Adipose tissue (tissue), 3 donors: Measurements from ENCODE around the gene DLK2. TPM values are rescaled to one million over a fixed set of nuclear protein-coding genes. Genes with fewer than 3 reads are reported as not detected.
"Not testable (repeated sequence)": the region's sequence is repeated elsewhere in the genome, so short reads cannot be mapped to it uniquely, and the experiment has no call there.

ENCODE experiments used
- H3K27ac ChIP-seq: one replicate; pipeline ENCODE4 v1.5.1; 2013; ENCODE audit warnings: low read depth, low read length
- WGBS, 3 donors: extraction: QIAGEN DNeasy Blood & Tissue Kit; methylation state at CpG; one replicate each; pipeline ENCODE4 v1.1.7; 2013; 5-methylcytosine and 5-hydroxymethylcytosine counted together
- polyA plus RNA-seq, 3 donors: library from polyadenylated mRNA; stranded (reverse); fragments of 200-250 nt; gene quantifications; one replicate each; pipeline ENCODE4 v1.2.3, GENCODE V29; 2013
- donor health status: healthy with polysubstance abuse.
- donor health status: Bipolar disorder and iron deficiency.
- donor health status: healthy.

DLK2 gene
- polyA plus RNA-seq, 3 donors, result 0.25 to 0.45 (median 0.34) TPM

DNA sequence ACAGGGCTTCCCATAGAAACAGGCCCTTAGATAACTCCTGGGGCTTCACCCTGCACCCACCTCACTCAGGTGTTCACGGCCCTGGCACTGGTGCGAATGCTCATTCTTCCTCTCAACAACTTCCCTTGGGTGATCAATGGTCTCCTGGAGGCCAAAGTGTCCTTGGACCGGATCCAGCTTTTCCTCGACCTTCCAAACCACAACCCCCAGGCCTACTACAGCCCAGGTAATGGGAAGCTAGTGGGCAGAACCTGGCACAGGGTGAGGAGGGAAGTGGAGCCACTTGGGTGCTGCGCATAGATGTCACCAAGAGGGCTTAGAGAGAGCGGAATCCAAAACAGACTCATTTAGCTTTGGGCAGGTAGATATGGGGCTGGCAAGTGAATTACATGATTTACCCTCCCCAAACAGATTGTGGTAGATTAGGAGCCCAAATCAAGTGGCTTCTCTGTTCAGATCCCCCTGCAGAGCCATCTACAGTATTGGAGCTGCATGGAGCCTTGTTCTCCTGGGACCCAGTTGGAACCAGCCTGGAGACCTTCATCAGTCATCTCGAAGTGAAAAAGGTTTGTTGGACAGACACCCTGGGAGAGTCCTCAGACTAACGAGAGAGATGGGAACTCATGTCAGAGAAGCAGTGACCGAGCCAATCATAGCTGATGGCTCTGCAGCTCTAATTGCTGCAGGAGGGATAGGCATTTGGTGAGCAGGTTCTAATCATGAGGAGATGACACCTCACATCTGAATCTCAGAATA, 19.5 kb downstream of the DLK2 start:
- no peak overlapping the region for H3K27ac ChIP-seq
- 72 to 83% (median 82%) methylated on average over 9 of the region's 9 CpGs for WGBS, 3 donors

DNA sequence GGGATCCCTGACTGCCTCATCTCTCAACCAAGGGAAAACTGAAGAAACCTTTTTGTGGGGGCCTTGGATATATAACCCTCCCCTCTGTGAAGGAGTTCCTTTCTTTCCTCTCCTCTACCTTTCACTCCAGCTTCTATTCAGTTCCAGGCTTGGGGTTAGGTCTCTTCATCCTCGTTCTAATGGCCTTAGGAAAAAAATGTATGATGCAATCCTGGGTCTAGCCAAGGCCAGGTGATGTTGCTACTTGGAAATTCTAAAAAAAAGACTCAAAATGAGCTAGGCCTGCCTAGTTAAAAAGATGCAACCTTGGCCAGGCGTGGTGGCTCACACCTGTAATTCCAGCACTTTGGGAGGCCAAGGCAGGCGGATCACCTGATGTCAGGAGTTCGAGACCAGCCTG, 20.4 kb downstream of the DLK2 start:
- 92 to 94% (median 93%) methylated on average over 4 of the region's 4 CpGs for WGBS, 3 donors
- H3K27ac ChIP-seq, result no peak overlapping the region

DNA sequence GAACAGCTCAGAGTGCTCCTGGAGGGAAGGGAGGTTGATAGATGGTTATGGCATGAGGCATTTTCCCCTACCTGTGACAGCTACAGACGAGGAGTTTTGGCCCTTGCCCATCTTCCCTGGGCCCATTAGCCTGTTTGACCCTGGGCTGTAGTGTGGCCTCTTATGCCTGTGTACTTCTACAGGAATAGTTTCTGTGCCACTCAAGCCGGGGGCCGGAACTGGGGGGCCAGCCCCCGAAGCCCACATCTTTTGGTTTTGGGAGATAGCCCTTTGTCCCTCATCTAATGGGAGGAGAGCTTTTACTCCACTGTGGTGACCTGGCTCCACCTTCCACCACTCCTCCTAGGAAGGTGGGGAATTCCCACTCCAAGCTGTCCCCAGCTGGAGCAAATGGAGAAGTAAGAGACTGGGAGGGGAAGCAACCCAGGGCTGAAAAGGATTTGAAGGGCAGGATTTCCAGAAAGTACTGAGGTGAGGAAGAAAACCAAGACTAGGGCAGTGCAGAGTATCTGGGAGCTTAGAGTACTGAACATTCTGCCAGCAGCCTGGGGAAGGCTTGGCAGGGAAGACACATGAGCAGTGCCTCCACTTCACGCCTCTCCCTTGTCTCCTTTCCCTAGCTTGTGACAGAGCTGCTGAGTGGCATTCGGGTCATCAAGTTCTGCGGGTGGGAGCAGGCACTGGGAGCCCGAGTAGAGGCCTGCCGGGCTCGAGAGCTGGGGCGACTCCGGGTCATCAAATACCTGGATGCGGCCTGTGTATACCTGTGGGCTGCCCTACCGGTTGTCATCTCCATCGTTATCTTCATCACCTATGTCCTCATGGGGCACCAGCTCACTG, 21.1 kb downstream of the DLK2 start:
- WGBS, 3 donors, result 87 to 90% (median 87%) methylated on average over 15 of the region's 15 CpGs
- H3K27ac ChIP-seq, result no peak overlapping the region

DNA sequence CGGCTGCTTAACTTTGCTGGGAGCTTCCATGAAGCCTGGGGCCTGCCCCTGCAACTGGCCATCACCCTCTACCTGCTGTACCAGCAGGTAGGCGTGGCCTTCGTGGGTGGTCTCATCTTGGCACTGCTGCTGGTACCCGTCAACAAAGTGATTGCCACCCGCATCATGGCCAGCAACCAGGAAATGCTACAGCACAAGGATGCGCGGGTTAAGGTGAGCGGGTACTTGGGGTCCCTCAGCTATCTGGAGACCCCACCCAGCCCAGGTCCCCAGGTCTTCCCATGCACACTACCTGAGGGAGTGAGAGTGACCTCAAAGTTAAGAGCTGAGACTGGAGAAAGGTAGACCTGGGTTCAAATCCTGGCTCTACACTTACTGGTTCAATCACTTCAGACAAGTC, 22.2 kb downstream of the DLK2 start:
- no peak overlapping the region for H3K27ac ChIP-seq
- 82 to 93% (median 83%) methylated on average over 7 to 8 of the region's 8 CpGs for WGBS, 3 donors

DNA sequence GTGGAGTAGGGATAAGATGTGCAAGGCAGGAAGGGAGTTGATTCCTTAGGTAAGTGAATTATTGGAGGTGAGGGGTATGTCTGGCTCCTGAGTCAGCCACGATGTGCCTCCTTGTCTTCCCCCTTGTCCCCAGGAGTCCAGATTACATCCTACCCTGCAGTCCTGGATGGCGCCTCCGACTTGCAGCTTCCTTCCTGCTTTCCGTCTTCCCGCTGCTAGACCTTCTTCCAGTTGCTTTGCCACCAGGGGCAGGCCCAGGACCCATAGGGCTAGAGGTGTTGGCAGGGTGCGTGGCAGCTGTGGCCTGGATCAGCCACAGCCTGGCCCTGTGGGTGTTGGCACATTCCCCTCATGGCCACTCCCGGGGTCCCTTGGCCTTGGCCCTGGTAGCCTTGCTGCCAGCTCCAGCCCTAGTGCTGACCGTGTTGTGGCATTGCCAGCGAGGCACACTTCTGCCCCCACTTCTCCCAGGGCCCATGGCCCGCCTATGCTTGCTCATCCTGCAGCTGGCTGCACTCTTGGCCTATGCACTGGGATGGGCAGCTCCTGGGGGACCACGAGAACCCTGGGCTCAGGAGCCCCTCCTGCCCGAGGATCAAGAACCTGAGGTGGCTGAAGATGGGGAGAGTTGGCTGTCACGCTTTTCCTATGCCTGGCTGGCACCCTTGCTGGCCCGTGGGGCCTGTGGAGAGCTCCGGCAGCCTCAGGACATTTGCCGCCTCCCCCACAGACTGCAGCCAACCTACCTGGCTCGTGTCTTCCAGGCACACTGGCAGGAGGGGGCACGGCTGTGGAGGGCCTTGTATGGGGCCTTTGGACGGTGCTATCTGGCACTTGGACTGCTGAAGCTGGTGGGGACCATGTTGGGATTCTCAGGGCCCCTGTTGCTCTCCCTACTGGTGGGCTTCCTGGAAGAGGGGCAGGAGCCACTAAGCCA, 23.1 kb downstream of the DLK2 start:
- 86 to 90% (median 87%) methylated on average over 19 of the region's 19 CpGs for WGBS, 3 donors
- H3K27ac ChIP-seq, result no peak overlapping the region

DNA sequence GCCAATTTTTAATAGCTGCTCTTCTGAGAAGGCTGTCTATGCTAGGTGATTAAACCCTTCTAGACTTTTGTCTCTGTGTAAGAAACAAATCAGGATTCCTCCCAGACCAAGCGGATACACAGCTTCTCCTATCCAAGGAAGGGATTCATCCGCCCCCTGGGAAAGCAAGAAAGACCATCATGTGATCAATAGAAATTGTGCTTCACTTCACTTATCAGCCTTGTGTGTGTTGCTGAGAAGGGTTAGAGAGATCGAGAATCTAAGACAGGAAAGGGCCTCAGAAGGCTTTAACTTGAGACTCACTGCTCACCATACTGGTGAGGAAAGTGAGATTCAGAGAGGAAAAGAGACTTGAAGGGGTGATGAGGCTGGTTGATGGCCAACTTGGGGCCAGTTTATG, 26.5 kb downstream of the DLK2 start:
- H3K27ac ChIP-seq, result no peak overlapping the region
- WGBS, 3 donors, result 71 to 95% (median 91%) methylated on average over 3 of the region's 3 CpGs

DNA sequence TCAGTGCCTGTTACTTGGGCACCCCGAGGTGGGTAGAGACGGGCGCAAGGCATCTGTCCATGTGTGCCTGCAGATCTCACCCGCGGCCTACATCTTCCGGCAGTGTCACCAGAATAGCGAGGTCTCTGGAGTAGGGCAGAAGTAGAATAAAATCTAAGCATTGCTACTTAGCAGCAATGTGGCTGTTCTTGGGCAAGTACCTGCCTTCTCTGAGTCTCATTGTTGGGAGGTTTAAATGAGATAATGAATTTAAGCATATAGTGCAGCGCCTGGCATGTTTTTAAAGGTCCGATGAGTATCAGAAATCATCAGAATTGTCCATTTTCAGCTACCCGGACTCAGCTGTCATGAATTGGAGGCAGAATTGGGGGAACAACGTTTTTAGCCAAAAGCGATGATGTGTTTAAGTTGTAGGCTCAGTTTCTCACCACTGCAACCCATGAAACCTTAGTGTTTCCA, 27.2 kb downstream of the DLK2 start:
- WGBS, 3 donors, result 13 to 17% (median 15%) methylated on average over 12 of the region's 12 CpGs
- no peak overlapping the region for H3K27ac ChIP-seq

DNA sequence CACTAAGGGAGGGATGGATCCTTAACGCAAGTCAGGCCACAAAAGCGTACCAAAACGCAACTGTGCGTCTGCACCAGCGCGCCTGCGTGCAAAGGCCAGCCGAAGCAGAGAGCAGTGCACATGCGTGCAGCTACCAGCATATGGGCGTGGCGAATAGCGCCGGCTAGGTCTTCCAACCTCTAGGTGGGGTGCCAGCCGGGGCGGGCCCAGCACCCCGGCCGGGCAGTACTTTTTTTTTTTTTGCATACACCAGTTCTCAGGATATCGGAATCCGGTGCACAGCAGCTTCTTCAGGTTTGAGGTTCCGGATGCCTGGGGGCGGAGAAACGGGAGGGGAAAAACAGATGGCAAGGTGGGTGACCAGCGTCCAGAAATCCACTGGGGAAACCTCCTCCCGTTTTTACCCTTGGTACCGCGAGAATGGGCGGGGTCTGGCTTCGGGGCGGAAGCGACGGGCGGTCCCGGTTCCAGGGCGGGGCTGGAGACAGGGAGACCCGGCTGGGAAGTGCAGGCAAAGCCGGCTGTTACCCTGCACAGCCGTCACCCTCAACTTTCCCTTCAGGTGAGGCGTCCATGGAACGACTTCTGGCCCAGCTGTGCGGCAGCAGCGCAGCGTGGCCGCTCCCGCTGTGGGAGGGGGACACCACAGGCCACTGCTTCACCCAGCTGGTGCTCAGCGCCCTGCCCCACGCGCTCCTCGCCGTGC, 27.8 kb downstream of the DLK2 start, which contains the start of gene ABCC10:
TSS of gene ABCC10 (plus strand) at position 136 of the 706 bp plus-strand sequence. CDS start at position 574, 438 bp downstream.
- no peak within 1 kb of the TSS for H3K27ac ChIP-seq
- 0% methylated on average over 43 to 49 of the region's 49 CpGs for WGBS, 3 donors

DNA sequence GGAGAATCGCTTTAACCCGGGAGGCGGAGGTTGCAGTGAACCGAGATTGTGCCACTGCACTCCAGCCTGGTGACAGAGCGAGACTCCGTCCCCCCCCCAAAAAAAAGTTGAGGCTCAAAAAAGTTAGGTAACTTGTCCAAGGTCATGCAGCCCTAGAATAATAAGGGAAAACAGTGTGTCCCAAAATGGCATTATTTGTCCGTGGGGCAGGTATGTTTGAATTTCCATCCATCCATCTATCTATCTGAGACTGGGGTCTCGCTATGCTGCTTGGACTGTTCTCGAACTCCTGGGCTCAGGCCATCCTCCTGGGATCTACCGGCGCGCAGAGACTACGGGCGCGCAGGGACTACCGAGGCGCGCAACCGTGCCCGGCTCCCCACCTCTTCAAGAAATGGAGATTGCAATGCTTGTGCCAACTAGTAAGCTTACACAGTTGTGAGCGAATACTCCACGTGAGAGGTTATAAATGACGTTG, 28.4 kb downstream of the DLK2 start:
- no peak overlapping the region for H3K27ac ChIP-seq
- 25 to 35% (median 26%) methylated on average over 23 of the region's 23 CpGs for WGBS, 3 donors

DNA sequence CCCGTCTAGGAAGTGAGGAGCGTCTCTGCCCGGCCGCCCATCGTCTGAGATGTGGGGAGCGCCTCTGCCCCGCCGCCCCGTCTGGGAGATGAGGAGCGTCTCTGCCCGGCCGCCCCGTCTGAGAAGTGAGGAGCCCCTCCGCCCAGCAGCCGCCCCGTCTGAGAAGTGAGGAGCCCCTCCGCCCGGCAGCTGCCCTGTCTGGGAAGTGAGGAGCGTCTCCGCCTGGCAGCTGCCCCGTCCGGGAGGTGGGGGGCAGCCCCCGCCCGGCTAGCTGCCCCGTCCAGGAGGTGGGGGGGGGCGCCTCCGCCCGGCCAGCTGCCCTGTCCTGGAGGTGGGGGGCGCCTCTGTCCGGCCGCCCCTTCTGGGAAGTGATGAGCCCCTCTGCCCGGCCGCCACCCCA, 30.3 kb downstream of the DLK2 start:
- 93 to 97% (median 96%) methylated on average over 9 to 33 of the region's 33 CpGs for WGBS, 3 donors
- H3K27ac ChIP-seq, result not testable (repeated sequence)

DNA sequence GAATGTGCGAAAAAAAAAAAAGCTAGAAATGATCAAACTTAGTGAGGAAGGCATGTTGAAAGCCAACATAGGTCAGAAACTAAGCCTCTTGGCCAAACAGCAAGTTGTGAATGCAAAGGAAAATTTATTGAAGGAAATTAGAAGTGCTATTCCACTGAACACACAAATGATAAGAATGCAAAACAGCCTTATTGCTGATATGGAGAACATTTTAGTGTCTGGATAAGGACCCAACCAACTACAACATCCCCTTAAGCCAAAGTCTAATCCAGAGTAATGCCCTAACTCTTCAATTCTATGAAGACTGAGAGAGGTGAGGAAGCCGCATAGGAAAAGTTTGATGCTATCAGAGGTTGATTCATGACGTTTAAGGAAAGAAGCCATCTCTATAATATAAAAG, 33.5 kb downstream of the DLK2 start:
- no peak overlapping the region for H3K27ac ChIP-seq
- WGBS, 3 donors, result 69 to 78% (median 78%) methylated on average over 3 of the region's 3 CpGs

DNA sequence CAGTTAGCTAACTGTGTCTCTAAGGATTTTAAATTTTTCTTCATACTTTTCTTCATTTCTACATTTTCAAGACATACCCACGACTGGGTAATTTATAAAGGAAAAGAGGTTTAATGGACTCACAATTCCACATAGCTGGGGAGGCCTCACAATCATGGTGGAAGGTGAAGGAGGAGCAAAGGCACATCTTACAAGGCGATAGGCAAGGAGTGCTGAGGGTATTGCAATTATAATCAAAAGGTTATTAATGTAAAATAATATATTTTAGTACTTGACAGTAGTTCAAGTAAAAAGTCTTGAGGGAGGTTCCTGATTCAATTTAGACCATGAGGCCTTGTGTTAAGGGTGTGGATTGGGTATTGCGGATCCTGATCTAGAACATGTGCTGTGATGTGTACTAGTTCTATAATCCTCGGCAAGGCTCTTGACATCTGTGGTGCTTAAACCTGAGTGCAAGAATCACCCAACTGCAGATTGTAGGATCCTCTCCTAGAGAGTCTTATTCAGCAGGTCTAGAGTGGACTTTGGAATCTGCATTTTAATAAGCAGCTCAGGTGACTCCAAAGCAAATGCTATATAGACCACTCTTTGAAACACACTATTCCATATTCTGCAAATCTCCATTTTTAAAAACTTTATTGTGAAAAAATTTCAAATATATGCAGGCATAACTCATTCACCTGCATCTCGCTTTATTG, 35.2 kb downstream of the DLK2 start:
- WGBS, 3 donors, result 65 to 69% (median 66%) methylated on average over 5 of the region's 5 CpGs
- no peak overlapping the region for H3K27ac ChIP-seq

DNA sequence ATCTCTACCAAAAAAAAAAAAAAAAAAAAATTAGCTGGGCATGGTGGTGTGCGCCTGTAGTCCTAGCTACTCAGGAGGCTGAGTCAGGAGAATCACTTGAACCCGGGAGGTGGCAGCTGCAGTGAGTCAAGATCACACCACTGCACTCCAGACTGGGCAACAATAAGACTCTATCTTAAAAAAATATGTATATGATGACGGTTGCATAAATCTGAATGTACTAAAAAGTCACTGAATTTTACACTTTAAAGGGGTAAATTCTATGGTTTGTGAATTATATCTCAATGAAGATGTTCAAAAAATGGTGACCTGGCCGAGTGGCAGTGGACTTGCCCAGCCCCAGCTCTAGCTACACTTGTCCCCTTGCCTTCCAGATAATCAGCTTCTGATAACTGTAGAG, 38.4 kb downstream of the DLK2 start:
- WGBS, 3 donors, result 82 to 89% (median 84%) methylated on average over 4 of the region's 4 CpGs
- H3K27ac ChIP-seq, result no peak overlapping the region

DNA sequence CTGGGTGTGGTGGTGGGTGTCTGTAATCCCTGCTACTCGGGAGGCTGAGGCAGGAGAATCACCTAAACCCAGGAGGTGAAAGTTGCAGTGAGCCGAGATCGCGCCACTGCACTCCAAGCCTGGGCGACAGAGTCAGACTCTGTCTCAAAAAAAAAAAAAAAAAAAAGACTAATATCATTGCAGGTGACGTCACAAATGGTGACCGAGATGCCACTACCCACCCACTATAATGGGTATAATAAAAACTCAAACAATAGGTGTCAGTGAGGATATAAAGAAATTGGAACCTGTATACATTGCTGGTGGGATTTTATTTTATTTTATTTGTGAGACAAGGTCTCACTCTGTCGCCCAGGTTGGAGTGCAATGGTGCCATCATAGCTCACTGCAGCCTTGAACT, 40.1 kb downstream of the DLK2 start:
- not testable (repeated sequence) for H3K27ac ChIP-seq
- 92 to 94% (median 94%) methylated on average over 8 of the region's 8 CpGs for WGBS, 3 donors

DNA sequence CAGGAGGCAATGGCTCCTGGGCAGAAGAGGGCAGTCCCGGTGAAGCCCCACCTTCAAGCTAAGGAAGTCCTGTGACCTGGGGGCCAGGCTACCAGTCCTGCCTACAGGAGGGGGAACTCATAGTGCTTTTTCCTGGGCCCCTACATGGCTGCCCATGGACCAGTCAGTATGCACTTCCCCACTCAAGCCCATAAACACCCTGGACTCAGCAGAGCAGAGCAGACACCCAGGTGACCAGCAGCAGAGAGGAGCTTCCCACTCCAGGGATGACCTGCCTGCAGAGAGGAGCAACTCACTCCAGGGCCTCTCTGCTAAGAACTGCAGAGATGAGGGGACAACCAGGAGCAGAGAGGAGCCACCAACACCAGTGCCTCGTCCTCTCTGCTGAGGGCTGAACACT, 42.3 kb downstream of the DLK2 start:
- WGBS, 3 donors, result 96 to 100% (median 97%) methylated on average over 2 of the region's 2 CpGs
- no peak overlapping the region for H3K27ac ChIP-seq

DNA sequence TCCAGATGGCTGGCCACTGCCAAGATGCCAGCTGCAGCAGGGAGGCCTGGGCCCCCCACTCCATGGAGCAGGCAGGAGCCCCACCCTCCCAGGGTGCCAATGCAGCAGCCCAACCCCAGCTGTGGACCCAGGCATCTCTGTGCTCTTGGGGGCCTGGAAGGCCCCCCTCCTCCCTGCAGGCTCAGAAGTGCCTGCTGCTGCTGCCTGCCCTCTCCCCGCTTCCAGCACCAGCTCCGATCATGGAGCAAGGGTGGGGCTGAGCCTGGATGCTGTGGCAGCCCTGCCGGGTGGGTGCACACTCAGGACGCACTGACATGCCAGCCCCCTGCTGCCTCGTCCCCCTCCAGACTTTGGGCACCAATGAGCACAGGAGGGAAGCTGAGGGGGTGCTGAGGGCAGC, 42.8 kb downstream of the DLK2 start:
- H3K27ac ChIP-seq, result no peak overlapping the region

DNA sequence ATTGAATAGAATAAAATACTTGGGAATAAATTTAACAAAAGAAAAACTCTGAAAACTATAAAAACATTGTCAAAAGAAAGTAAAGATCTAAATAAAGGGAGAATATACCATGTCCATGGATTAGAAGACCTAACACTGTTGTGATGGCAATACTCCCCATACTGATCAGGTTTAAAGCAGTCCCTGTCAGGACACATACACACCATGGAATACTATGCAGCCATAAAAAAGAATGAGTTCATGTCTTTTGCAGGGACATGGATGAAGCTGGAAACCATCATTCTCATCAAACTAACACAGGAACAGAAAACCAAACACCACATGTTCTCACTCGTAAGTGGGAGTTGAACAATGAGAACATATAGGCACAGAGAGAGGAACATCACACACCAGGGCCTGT, 44.6 kb downstream of the DLK2 start:
- WGBS, 3 donors, result 87 to 95% (median 93%) methylated on average over 1 of the region's 1 CpG
- not testable (repeated sequence) for H3K27ac ChIP-seq

More for the DNA sequence above, 42.8 kb downstream of the DLK2 start:
- WGBS, 3 donors, result 70 to 86% (median 72%) methylated on average over 5 of the region's 5 CpGs
